AG04450 (cell line): ENCODE results near the gene DCLK2. TPM values are rescaled to one million over a fixed set of nuclear protein-coding genes. Genes with fewer than 3 reads are reported as not detected.

ENCODE experiments used
- CTCF ChIA-PET: fragments of 300-600, 350-600 bp; formaldehyde crosslinking; extraction: SDS; loops from one replicate; lab custom pipeline; 2022; ENCODE audit warnings: antibody characterized with exemption, inconsistent platforms; lab: Charles Lee
- POLR2A ChIA-PET: fragments of 350-600 bp; formaldehyde crosslinking; extraction: SDS; loops from one replicate; lab custom pipeline; 2021; ENCODE audit warnings: antibody characterized with exemption, inconsistent platforms; lab: Yijun Ruan, JAX
- DNase-seq: peaks from one replicate; pipeline ENCODE4 v3.0.0-alpha.2; 2011; ENCODE audit warnings: low read depth, low spot score
- H3K27ac ChIP-seq: one replicate; pipeline ENCODE4 v1.5.1; 2012; ENCODE audit warnings: low read depth, low read length, control low read depth
- H3K27me3 ChIP-seq: one replicate; pipeline ENCODE4 v1.6.0; 2012; ENCODE audit warnings: low read length; ENCODE audit not compliant: control insufficient read depth, insufficient read depth
- H3K4me3 ChIP-seq: 2 replicates; pipeline ENCODE4 v1.5.1; 2011; ENCODE audit warnings: mild to moderate bottlenecking, low read depth, low read length, control low read depth
- H3K9me3 ChIP-seq: 2 replicates; pipeline ENCODE4 v1.5.1; 2012; ENCODE audit warnings: low read length; ENCODE audit not compliant: control insufficient read depth, insufficient read depth
- CTCF ChIP-seq: IDR thresholded peaks from 2 replicates; pipeline ENCODE4 v1.5.1; 2011; ENCODE audit warnings: low read depth, low read length, control low read depth, inconsistent platforms
- polyA plus RNA-seq: library from polyadenylated mRNA; depleted of rRNA; stranded (reverse); fragments of >200 nt; gene quantifications from 2 replicates; pipeline ENCODE4 v1.2.3, GENCODE V29; 2011

DCLK2 gene
- polyA plus RNA-seq, 1 experiment: 7.3 TPM

DNA sequence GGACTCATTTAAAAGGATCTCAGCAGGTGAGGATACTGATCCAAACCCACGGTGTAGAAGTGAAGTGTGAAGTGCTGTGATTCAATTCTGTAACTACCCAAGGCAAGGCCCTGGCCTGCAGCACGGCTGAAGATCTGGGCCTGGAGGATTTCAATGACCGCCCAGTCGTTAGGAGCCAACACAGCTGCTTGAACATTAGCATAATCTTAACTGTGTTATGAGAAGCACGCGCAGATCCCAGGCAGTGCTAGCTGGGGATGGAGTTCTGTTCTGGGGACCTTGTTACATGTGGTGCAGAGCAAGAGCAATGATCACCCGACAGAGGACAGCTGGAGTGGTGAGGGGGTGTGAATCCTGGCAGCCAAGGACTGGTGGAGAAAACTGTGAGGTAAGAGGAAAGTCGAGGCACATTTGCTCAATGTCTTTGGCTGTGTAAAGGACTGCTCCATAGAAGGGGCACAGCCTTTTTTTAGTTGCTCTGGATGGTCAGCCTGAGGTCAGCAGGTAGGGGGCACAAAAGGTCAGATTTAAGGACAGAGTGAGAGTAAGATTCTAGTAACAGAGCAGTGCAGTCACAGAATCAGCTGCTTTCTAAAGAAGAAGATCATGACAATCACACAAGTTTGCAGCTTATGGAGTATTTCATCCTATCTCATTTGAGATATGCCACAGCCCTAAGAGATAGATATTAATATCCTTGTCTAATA, 181.8 kb downstream of the DCLK2 start:
- Histone ChIP-seq H3K4me3 (no peak overlapping the region), H3K27me3 (no peaks in the 10 kb centered on the region), H3K27ac (no peak overlapping the region), H3K9me3 (no peaks in the 10 kb centered on the region)
- CTCF ChIA-PET: interaction anchor here (1.1 to 1.4 kb wide), 3 partner anchors 17 to 607 kb away, joined by 3 to 5 read pairs (median 5); no protein-coding TSS in a partner anchor
- DNase-seq: no peak
- no peak for TF ChIP-seq CTCF
- POLR2A ChIA-PET: no interaction called here

DNA sequence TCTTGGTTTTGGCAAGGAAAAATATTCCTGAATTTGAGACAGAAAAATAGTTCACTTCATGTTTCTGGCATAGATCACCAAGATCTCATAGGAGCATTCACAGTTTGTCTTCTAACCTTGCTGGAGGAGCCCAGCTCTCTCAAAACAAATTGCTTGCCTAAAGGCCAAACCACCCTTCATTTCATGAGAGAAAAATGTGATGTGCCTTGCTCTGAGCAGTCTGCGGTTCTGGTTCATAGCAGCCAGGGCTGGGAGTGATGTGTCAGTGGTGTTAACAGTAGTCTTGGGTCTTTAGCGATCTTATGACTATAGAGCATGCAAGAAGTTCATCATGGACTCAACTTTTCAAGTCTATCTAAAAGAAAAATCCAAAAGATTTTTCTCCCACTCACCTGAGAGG, 183.3 kb downstream of the DCLK2 start:
- no peak for TF ChIP-seq CTCF
- Histone ChIP-seq H3K27ac (no peak overlapping the region), H3K9me3 (no peaks in the 10 kb centered on the region; the same call in 1 of the 2 replicates), H3K27me3 (no peaks in the 10 kb centered on the region), H3K4me3 (no peak overlapping the region)
- DNase-seq: no peak
- CTCF ChIA-PET: interaction anchor here (0.9 to 1.7 kb wide), 2 partner anchors 19 to 252 kb away, joined by 3 to 6 read pairs; no protein-coding TSS in a partner anchor
- POLR2A ChIA-PET: no interaction called here

- Histone ChIP-seq H3K27me3 (no peaks in the 10 kb centered on the region), H3K4me3 (no peak overlapping the region), H3K27ac (no peak overlapping the region), H3K9me3 (no peaks in the 10 kb centered on the region; the same call in 1 of the 2 replicates)
- TF ChIP-seq CTCF: no peak
- no peak for DNase-seq
- ChIA-PET CTCF (interaction anchor here (1.5 to 1.7 kb wide), 2 partner anchors 18 to 20 kb away, joined by 4 to 6 read pairs; no protein-coding TSS in a partner anchor), POLR2A (interaction anchor here (0.8 kb wide), 1 partner anchor 10 kb away, joined by 3 read pairs; no protein-coding TSS in a partner anchor)
Measured at GRCh38 chr4:150262611-150263010, 184.4 kb downstream of the DCLK2 start.

- H3K4me3 ChIP-seq: no peak overlapping the region
- CTCF ChIA-PET: interaction anchor here (0.8 to 2.1 kb wide), 3 partner anchors 22 to 602 kb away, joined by 3 to 8 read pairs (median 4); no protein-coding TSS in a partner anchor
- H3K9me3 ChIP-seq: peaks cover 2% of the 10 kb centered on the region; the same call in 1 of the 2 replicates
- H3K27me3 ChIP-seq: no peaks in the 10 kb centered on the region
- TF ChIP-seq CTCF: no peak
- no peak for DNase-seq
- POLR2A ChIA-PET: no interaction called here
- H3K27ac ChIP-seq: no peak overlapping the region
Measured at GRCh38 chr4:150264595-150265161, 186.4 kb downstream of the DCLK2 start.

GRCh38 chr4:150265806-150266205, 187.6 kb downstream of the DCLK2 start:
- H3K27me3 ChIP-seq: no peaks in the 10 kb centered on the region
- ChIA-PET POLR2A (no interaction called here), CTCF (interaction anchor here (0.6 to 2.1 kb wide), 3 partner anchors 23 to 601 kb away, joined by 3 to 8 read pairs (median 5); no protein-coding TSS in a partner anchor)
- H3K4me3 ChIP-seq: no peak overlapping the region
- TF ChIP-seq CTCF: no peak
- no peak for DNase-seq
- H3K9me3 ChIP-seq: peaks cover 5% of the 10 kb centered on the region
- H3K27ac ChIP-seq: no peak overlapping the region
